NCI-H1436 treated with DMSO at 0.1 percent for 48 hours (cell line): ENCODE data around the gene BOD1L2.

Source experiments
- DNase-seq: peaks from one replicate; lab custom pipeline; 2025; lab: John Stamatoyannopoulos, UW

BOD1L2 gene

GRCh38 chr18:57146956-57147636, at the start of gene BOD1L2:
TSS of gene BOD1L2 (plus strand) at chr18:57147087. CDS start at chr18:57147313, 226 bp downstream.
- no peak for DNase-seq

- no peak for DNase-seq
Observed at GRCh38 chr18:57107140-57107832, 39.6 kb upstream of the BOD1L2 start.

- no peak for DNase-seq
Observed at GRCh38 chr18:57110290-57110689, 36.6 kb upstream of the BOD1L2 start.

- no peak for DNase-seq
Observed at GRCh38 chr18:57113799-57114420, 33.0 kb upstream of the BOD1L2 start.

GRCh38 chr18:57116598-57117132, 30.2 kb upstream of the BOD1L2 start:
- DNase-seq, result no peak

- no peak for DNase-seq
Observed at GRCh38 chr18:57121542-57122112, 25.3 kb upstream of the BOD1L2 start.

GRCh38 chr18:57122936-57123510, 23.9 kb upstream of the BOD1L2 start:
- no peak for DNase-seq

- no peak for DNase-seq
Observed at GRCh38 chr18:57125627-57126026, 21.3 kb upstream of the BOD1L2 start.

- no peak for DNase-seq
Observed at GRCh38 chr18:57128220-57128932, 18.5 kb upstream of the BOD1L2 start.

- no peak for DNase-seq
Observed at GRCh38 chr18:57131101-57131500, 15.8 kb upstream of the BOD1L2 start.

- no peak for DNase-seq
Observed at GRCh38 chr18:57131782-57132181, 15.1 kb upstream of the BOD1L2 start.

- DNase-seq, result no peak
Observed at GRCh38 chr18:57134618-57135135, 12.2 kb upstream of the BOD1L2 start.

GRCh38 chr18:57135699-57136098, 11.2 kb upstream of the BOD1L2 start:
- no peak for DNase-seq

GRCh38 chr18:57137847-57138246, 9.0 kb upstream of the BOD1L2 start:
- no peak for DNase-seq

- no peak for DNase-seq
Observed at GRCh38 chr18:57141208-57142129, 5.4 kb upstream of the BOD1L2 start.

- DNase-seq, result no peak
Observed at GRCh38 chr18:57142324-57142723, 4.6 kb upstream of the BOD1L2 start.

- no peak for DNase-seq
Observed at GRCh38 chr18:57143265-57143664, 3.6 kb upstream of the BOD1L2 start.

- no peak for DNase-seq
Observed at GRCh38 chr18:57148263-57148662, 1.4 kb downstream of the BOD1L2 start.

- DNase-seq, result no peak
Observed at GRCh38 chr18:57149051-57149450, 2.2 kb downstream of the BOD1L2 start.

GRCh38 chr18:57149531-57149930, 2.6 kb downstream of the BOD1L2 start:
- DNase-seq, result no peak
